Measurements from ENCODE around the gene PANK2. TPM values are rescaled to one million over a fixed set of nuclear protein-coding genes. Genes with fewer than 3 reads are reported as not detected.
A peak's percentile ranks its signal among the peaks of the same experiment; 100 is the strongest.
"Not testable (repeated sequence)": the region's sequence is repeated elsewhere in the genome, so short reads cannot be mapped to it uniquely, and the experiment has no call there.

PANK2 gene
- total RNA-seq, 1 donor, result 57.2 TPM

DNA sequence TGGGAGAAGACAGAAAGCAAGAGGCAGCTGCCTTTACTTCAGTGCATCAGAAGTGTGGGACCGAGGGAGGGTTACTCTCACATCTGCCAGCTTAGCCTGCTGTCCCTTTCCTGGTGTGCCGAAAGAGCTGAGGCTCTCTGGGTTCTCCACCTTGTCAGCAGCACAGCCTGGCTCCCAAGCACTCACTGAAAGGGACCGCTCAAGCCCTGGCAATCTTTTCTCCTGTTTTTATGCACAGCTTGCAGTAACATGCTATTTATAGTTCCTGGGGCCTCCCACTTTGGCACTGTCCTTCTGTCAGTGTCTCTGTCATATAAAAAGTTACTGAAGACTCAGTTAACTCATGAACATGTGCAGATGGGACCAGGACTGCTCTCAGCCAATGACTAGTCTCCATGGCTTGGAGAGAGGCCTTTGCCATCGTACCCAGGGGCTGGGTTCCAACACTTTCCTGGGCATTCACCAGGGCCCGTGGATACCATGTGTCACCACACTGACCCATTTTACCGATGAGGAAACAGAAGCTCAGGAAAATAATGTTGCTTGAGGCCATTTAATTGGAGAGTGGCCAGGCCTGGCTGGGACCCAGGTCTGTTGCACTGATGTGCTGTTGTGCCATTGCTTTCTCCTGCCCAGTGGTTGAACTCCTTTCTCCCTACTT, 46.2 kb downstream of the PANK2 start:
- DNase-seq (ENCODE audit: insufficient read length, low spot score, missing footprints), result peak; percentile 44
- peaks cover 36% of the 10 kb centered on the region for H3K36me3 ChIP-seq (ENCODE audit: insufficient read depth, low read length)

DNA sequence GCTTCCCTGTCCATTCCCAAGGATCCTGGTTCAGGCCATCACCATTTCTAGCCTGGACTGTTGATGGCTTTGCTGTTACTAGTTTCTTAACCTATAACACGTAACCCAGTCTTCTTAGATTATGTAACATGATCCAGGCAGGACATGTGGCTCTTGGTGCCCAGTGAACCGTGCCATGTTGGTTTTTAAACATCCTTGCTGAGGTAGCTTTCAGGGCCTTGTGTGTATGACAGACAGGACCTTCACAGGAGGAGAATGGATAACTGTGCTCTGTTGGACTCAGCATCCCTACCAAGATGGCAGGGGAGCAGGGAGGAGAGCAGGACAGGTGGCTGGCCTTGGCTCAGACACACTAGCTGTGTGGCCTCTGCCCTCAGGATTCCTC, 46.8 kb downstream of the PANK2 start:
- no peaks in the 10 kb centered on the region for H3K9me3 ChIP-seq (ENCODE audit: low read depth, low read length)
- peaks cover 27% of the 10 kb centered on the region for H3K4me1 ChIP-seq (ENCODE audit: insufficient read depth, low read length)
- peaks cover 13% of the 10 kb centered on the region for H3K79me2 ChIP-seq (ENCODE audit: insufficient read depth, low read length)
- H3K4me2 ChIP-seq (ENCODE audit: insufficient read depth, low read length), result no peak overlapping the region
- no peak for DNase-seq (ENCODE audit: insufficient read length, low spot score, missing footprints)
- H3K4me3 ChIP-seq (ENCODE audit: insufficient read depth, low read length), result no peak overlapping the region
- no peaks in the 10 kb centered on the region for H3K27me3 ChIP-seq (ENCODE audit: insufficient read depth, low read length)
- peaks cover 41% of the 10 kb centered on the region for H3K36me3 ChIP-seq (ENCODE audit: insufficient read depth, low read length)
- H3K27ac ChIP-seq (ENCODE audit: low read depth, low read length), result peak overlapping the region; percentile 15
- TF ChIP-seq, protein P1, sequence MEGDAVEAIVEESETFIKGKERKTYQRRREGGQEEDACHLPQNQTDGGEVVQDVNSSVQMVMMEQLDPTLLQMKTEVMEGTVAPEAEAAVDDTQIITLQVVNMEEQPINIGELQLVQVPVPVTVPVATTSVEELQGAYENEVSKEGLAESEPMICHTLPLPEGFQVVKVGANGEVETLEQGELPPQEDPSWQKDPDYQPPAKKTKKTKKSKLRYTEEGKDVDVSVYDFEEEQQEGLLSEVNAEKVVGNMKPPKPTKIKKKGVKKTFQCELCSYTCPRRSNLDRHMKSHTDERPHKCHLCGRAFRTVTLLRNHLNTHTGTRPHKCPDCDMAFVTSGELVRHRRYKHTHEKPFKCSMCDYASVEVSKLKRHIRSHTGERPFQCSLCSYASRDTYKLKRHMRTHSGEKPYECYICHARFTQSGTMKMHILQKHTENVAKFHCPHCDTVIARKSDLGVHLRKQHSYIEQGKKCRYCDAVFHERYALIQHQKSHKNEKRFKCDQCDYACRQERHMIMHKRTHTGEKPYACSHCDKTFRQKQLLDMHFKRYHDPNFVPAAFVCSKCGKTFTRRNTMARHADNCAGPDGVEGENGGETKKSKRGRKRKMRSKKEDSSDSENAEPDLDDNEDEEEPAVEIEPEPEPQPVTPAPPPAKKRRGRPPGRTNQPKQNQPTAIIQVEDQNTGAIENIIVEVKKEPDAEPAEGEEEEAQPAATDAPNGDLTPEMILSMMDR (IDR thresholded peaks at IDR 0.05; ENCODE audit: extremely low read depth, low read depth, low read length), result no peak
- no peaks in the 10 kb centered on the region for H4K20me1 ChIP-seq (ENCODE audit: insufficient read depth, low read length)
- H2AFZ ChIP-seq (ENCODE audit: low read length), result no peak overlapping the region

More for the DNA sequence above, 46.2 kb downstream of the PANK2 start:
- Histone ChIP-seq H3K4me1 (ENCODE audit: insufficient read depth, low read length) (peaks cover 27% of the 10 kb centered on the region), H3K27me3 (ENCODE audit: insufficient read depth, low read length) (no peaks in the 10 kb centered on the region), H2AFZ (ENCODE audit: low read length) (no peak overlapping the region), H4K20me1 (ENCODE audit: insufficient read depth, low read length) (no peaks in the 10 kb centered on the region), H3K4me3 (ENCODE audit: insufficient read depth, low read length) (no peak overlapping the region), H3K9me3 (ENCODE audit: low read depth, low read length) (no peaks in the 10 kb centered on the region), H3K27ac (ENCODE audit: low read depth, low read length) (peak overlapping the region; percentile 15), H3K79me2 (ENCODE audit: insufficient read depth, low read length) (peaks cover 13% of the 10 kb centered on the region), H3K4me2 (ENCODE audit: insufficient read depth, low read length) (peak overlapping the region; percentile 13)
- TF ChIP-seq, protein P1 (IDR thresholded peaks at IDR 0.05; ENCODE audit: extremely low read depth, low read depth, low read length), result no peak

DNA sequence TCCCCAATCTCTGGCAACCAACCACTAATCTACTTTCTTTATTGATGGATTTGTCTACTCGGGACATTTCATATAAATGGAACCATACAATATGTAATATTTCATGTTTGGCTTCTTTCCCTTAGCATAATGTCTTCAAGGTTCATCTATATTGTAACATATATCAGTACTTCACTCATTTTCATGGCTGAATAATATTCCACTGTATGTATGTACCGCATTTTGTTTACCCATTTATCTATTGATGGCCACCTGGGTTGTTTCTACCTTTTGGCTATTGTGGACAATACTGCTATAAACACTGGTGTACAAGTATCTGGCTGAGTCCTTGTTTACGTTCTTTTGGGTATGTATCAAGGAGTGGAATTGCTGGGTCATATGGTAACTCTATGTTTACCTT, 48.4 kb downstream of the PANK2 start:
- no peaks in the 10 kb centered on the region for H3K9me3 ChIP-seq (ENCODE audit: low read depth, low read length)
- H3K4me2 ChIP-seq (ENCODE audit: insufficient read depth, low read length), result no peak overlapping the region
- H3K4me3 ChIP-seq (ENCODE audit: insufficient read depth, low read length), result no peak overlapping the region
- H4K20me1 ChIP-seq (ENCODE audit: insufficient read depth, low read length), result no peaks in the 10 kb centered on the region
- TF ChIP-seq, protein P1 (IDR thresholded peaks at IDR 0.05; ENCODE audit: extremely low read depth, low read depth, low read length), result no peak
- H3K36me3 ChIP-seq (ENCODE audit: insufficient read depth, low read length), result peaks cover 48% of the 10 kb centered on the region
- H3K27me3 ChIP-seq (ENCODE audit: insufficient read depth, low read length), result no peaks in the 10 kb centered on the region
- no peak overlapping the region for H2AFZ ChIP-seq (ENCODE audit: low read length)
- H3K27ac ChIP-seq (ENCODE audit: low read depth, low read length), result no peak overlapping the region
- H3K79me2 ChIP-seq (ENCODE audit: insufficient read depth, low read length), result peaks cover 13% of the 10 kb centered on the region
- DNase-seq (ENCODE audit: insufficient read length, low spot score, missing footprints), result no peak
- peaks cover 14% of the 10 kb centered on the region for H3K4me1 ChIP-seq (ENCODE audit: insufficient read depth, low read length)

DNA sequence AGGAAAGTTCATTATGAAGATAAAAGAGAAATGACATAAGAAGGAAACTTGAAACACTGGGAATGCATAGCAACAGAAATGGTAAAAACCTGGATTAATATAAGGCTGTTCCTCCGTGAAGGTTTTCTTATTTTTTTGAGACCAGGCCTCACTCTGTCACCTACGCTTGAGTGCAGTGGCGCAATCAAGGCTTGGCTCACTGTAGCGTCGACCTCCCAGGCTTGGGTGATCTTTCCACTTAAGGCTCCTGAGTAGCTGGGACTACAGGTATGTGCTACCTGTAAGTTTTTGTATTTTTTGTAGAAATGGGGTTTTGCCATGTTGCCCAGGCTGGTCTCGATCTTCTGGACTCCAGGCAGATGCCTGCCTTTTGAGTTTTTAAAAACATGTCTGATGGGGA, 51.7 kb downstream of the PANK2 start:
- TF ChIP-seq, protein P1 (IDR thresholded peaks at IDR 0.05; ENCODE audit: extremely low read depth, low read depth, low read length), result no peak
- no peak for DNase-seq (ENCODE audit: insufficient read length, low spot score, missing footprints)
- no peak overlapping the region for H3K27ac ChIP-seq (ENCODE audit: low read depth, low read length)
- H3K27me3 ChIP-seq (ENCODE audit: insufficient read depth, low read length), result no peaks in the 10 kb centered on the region
- H3K4me3 ChIP-seq (ENCODE audit: insufficient read depth, low read length), result no peak overlapping the region
- no peak overlapping the region for H3K4me2 ChIP-seq (ENCODE audit: insufficient read depth, low read length)
- no peaks in the 10 kb centered on the region for H4K20me1 ChIP-seq (ENCODE audit: insufficient read depth, low read length)
- peaks cover 3% of the 10 kb centered on the region for H3K79me2 ChIP-seq (ENCODE audit: insufficient read depth, low read length)
- H3K9me3 ChIP-seq (ENCODE audit: low read depth, low read length), result no peaks in the 10 kb centered on the region
- H3K4me1 ChIP-seq (ENCODE audit: insufficient read depth, low read length), result no peaks in the 10 kb centered on the region
- H3K36me3 ChIP-seq (ENCODE audit: insufficient read depth, low read length), result peaks cover 32% of the 10 kb centered on the region
- no peak overlapping the region for H2AFZ ChIP-seq (ENCODE audit: low read length)

DNA sequence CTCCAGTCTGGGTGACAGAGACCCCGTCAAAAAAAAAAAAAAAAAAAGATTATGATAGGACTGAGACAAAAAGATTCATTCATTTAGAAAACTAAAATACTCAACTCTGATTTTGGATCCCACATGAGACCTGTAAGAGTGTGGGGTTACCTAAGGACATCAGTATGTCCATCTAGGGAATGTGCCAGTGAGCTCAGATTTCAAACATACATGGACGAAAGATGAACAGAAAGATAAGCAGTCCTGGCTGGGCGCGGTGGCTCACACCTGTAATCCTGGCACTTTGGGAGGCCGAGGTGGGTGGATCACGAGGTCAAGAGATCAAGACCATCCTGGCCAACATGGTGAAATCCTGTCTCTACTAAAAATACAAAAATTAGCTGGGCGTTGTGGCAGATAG, 57.5 kb downstream of the PANK2 start:
- not testable (repeated sequence) for H3K79me2 ChIP-seq (ENCODE audit: insufficient read depth, low read length); H2AFZ ChIP-seq (ENCODE audit: low read length); H4K20me1 ChIP-seq (ENCODE audit: insufficient read depth, low read length); H3K4me2 ChIP-seq (ENCODE audit: insufficient read depth, low read length); H3K27ac ChIP-seq (ENCODE audit: low read depth, low read length); H3K4me1 ChIP-seq (ENCODE audit: insufficient read depth, low read length); H3K27me3 ChIP-seq (ENCODE audit: insufficient read depth, low read length); H3K9me3 ChIP-seq (ENCODE audit: low read depth, low read length); H3K4me3 ChIP-seq (ENCODE audit: insufficient read depth, low read length); H3K36me3 ChIP-seq (ENCODE audit: insufficient read depth, low read length); DNase-seq (ENCODE audit: insufficient read length, low spot score, missing footprints)
